Panc1 (cell line): ENCODE data around the gene PRKD2. TPM values are rescaled to one million over a fixed set of nuclear protein-coding genes. Genes with fewer than 3 reads are reported as not detected.

ENCODE experiments used
- ATAC-seq: fragments of 200-7000 bp; cut with Tn5 transposase; 2 replicates; pipeline ENCODE4 v1.9.1; 2020; ENCODE audit warnings: mild to moderate bottlenecking, moderate library complexity
- BruUV-seq: library from RNA; stranded (reverse); fragments of 400-500 nt; replicated peaks from 2 replicates; lab custom pipeline; 2021; lab: Mats Ljungman, UMichigan
- CTCF ChIA-PET: fragments of 300-600 bp; sonication (Branson Sonifier 250); formaldehyde crosslinking; loops from one replicate; lab custom pipeline; 2022; ENCODE audit warnings: antibody characterized with exemption; lab: Charles Lee
- POLR2A ChIA-PET: fragments of 300-600 bp; sonication (Branson Sonifier 250); formaldehyde crosslinking; loops from one replicate; lab custom pipeline; 2022; ENCODE audit warnings: antibody characterized with exemption; lab: Charles Lee
- DNase-seq: peaks from one replicate; pipeline ENCODE4 v3.0.0-alpha.2; 2010; ENCODE audit warnings: low read depth, low spot score
- H3K27ac ChIP-seq: 2 replicates; pipeline ENCODE4 v1.5.1; 2011; ENCODE audit warnings: mild to moderate bottlenecking, low read length, inconsistent platforms
- H3K27me3 ChIP-seq: fragments of 200-500 bp; sonication (Bioruptor generic); 2 replicates; pipeline ENCODE4 v1.6.0; 2014; ENCODE audit warnings: low read length, inconsistent platforms; ENCODE audit not compliant: control insufficient read depth, insufficient read depth
- H3K36me3 ChIP-seq: fragments of 200-500 bp; sonication (Bioruptor generic); 2 replicates; pipeline ENCODE4 v1.5.1; 2014; ENCODE audit warnings: inconsistent platforms, mild to moderate bottlenecking, low read length, moderate library complexity; ENCODE audit not compliant: control insufficient read depth, insufficient read depth
- H3K4me1 ChIP-seq: 2 replicates; pipeline ENCODE4 v1.5.1; 2011; ENCODE audit warnings: inconsistent platforms, mild to moderate bottlenecking, low read length, moderate library complexity; ENCODE audit not compliant: control insufficient read depth, insufficient read depth
- H3K4me3 ChIP-seq, 2 experiments: 2 replicates each; pipeline ENCODE4 v1.5.1; 2011 to 2012; ENCODE audit warnings: low read depth in 2 of 2, low read length in 2 of 2, mild to moderate bottlenecking in 2 of 2, inconsistent platforms in 1 of 2, moderate library complexity in 1 of 2
- H3K9me3 ChIP-seq: fragments of 200-500 bp; sonication (Bioruptor generic); 2 replicates; pipeline ENCODE4 v1.5.1; 2014; ENCODE audit warnings: low read depth, mild to moderate bottlenecking, inconsistent platforms, low read length, moderate library complexity; ENCODE audit not compliant: control insufficient read depth, insufficient read depth
- POLR2AphosphoS5 ChIP-seq: IDR thresholded peaks from 2 replicates; pipeline ENCODE4 v1.6.1; 2012; ENCODE audit warnings: mild to moderate bottlenecking, low read depth, low read length, moderate library complexity
- SIN3A ChIP-seq: IDR thresholded peaks from 2 replicates; pipeline ENCODE4 v1.6.1; 2012; ENCODE audit warnings: low read depth, mild to moderate bottlenecking, low read length, moderate library complexity, borderline replicate concordance; ENCODE audit not compliant: insufficient read depth
- TCF7L2 ChIP-seq: IDR thresholded peaks from 2 replicates; pipeline ENCODE4 v1.6.1; 2011; ENCODE audit warnings: mild to moderate bottlenecking, low read depth, low read length, inconsistent platforms
- in situ Hi-C: cut with HindIII; loops from 2 replicates; pipeline ENCODE4 v1.10.0; 2016; ENCODE audit warnings: low sequenced_read_pairs, low pct_unique_long_range_greater_than_20kb
- intact Hi-C: fragments of 100-400 bp; cut with micrococcal nuclease; formaldehyde crosslinking; loops from one replicate; pipeline ENCODE4 v1.10.0; 2022; ENCODE audit not compliant: unreplicated experiment
- total RNA-seq: library from RNA; stranded (reverse); gene quantifications from one replicate; pipeline ENCODE4 v1.2.1, GENCODE V29; 2021; ENCODE audit not compliant: unreplicated experiment
- TF ChIP-seq, protein P1 (sequence below), 2 experiments: IDR thresholded peaks; 2 replicates each; pipeline ENCODE4 v1.6.1; 2011 to 2012; ENCODE audit warnings: low read depth in 2 of 2, control low read depth in 1 of 2, low read length in 1 of 2, mild to moderate bottlenecking in 1 of 2, moderate library complexity in 1 of 2; ENCODE audit not compliant: insufficient read depth in 1 of 2
- TF ChIP-seq, protein P2 (sequence below): fragments of 450-650 bp; IDR thresholded peaks from 2 replicates; pipeline ENCODE4 v1.5.1; 2017; ENCODE audit warnings: mild to moderate bottlenecking

The PRKD2 gene
- total RNA-seq, 1 experiment from 2014 or later = 41.2 TPM

DNA sequence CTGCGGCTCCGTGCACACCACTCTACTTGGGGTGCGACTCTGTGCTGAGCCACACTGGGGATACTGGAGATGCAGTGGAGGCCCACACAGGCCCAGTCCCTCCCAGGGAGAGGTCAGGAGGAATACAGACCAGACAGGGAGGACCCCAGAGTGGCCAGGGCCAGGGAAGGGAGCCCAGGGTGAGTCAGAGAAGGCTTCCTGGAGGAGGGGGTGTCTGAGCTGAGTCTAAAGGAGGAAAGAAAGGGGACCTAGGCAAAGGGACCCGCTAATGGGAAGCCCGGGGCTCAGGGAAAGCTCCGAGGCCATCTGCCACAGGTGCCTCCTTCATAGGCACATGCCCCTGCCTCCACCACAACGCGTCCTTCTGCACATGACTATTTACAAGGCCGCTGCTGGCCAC is 13.3 kb upstream of the PRKD2 start:
- POLR2A ChIA-PET = no interaction called here
- H3K36me3 ChIP-seq = peaks cover 3% of the 10 kb centered on the region
- no peak for ATAC-seq
- TF ChIP-seq, protein P1, sequence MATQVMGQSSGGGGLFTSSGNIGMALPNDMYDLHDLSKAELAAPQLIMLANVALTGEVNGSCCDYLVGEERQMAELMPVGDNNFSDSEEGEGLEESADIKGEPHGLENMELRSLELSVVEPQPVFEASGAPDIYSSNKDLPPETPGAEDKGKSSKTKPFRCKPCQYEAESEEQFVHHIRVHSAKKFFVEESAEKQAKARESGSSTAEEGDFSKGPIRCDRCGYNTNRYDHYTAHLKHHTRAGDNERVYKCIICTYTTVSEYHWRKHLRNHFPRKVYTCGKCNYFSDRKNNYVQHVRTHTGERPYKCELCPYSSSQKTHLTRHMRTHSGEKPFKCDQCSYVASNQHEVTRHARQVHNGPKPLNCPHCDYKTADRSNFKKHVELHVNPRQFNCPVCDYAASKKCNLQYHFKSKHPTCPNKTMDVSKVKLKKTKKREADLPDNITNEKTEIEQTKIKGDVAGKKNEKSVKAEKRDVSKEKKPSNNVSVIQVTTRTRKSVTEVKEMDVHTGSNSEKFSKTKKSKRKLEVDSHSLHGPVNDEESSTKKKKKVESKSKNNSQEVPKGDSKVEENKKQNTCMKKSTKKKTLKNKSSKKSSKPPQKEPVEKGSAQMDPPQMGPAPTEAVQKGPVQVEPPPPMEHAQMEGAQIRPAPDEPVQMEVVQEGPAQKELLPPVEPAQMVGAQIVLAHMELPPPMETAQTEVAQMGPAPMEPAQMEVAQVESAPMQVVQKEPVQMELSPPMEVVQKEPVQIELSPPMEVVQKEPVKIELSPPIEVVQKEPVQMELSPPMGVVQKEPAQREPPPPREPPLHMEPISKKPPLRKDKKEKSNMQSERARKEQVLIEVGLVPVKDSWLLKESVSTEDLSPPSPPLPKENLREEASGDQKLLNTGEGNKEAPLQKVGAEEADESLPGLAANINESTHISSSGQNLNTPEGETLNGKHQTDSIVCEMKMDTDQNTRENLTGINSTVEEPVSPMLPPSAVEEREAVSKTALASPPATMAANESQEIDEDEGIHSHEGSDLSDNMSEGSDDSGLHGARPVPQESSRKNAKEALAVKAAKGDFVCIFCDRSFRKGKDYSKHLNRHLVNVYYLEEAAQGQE (IDR thresholded peaks at IDR 0.05; ENCODE audit: insufficient read depth in 1 of 2, low read depth in 2 of 2, low read length in 1 of 2) = no peak
- TF ChIP-seq POLR2AphosphoS5 (no peak), TCF7L2 (no peak), SIN3A (no peak)
- TF ChIP-seq, protein P2, sequence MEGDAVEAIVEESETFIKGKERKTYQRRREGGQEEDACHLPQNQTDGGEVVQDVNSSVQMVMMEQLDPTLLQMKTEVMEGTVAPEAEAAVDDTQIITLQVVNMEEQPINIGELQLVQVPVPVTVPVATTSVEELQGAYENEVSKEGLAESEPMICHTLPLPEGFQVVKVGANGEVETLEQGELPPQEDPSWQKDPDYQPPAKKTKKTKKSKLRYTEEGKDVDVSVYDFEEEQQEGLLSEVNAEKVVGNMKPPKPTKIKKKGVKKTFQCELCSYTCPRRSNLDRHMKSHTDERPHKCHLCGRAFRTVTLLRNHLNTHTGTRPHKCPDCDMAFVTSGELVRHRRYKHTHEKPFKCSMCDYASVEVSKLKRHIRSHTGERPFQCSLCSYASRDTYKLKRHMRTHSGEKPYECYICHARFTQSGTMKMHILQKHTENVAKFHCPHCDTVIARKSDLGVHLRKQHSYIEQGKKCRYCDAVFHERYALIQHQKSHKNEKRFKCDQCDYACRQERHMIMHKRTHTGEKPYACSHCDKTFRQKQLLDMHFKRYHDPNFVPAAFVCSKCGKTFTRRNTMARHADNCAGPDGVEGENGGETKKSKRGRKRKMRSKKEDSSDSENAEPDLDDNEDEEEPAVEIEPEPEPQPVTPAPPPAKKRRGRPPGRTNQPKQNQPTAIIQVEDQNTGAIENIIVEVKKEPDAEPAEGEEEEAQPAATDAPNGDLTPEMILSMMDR = no peak
- H3K27ac ChIP-seq = no peak overlapping the region
- no peaks in the 10 kb centered on the region for H3K4me1 ChIP-seq
- H3K4me3 ChIP-seq = no peak overlapping the region
- intact Hi-C loops (no loop called here), in situ Hi-C loops (no loop called here)
- BruUV-seq = no TSS peak
- CTCF ChIA-PET = interaction anchor here (0.6 kb wide), 1 partner anchor 62 kb away, joined by 3 read pairs; no protein-coding TSS in a partner anchor
- no peaks in the 10 kb centered on the region for H3K27me3 ChIP-seq
- no peak for DNase-seq
- H3K9me3 ChIP-seq = no peaks in the 10 kb centered on the region

DNA sequence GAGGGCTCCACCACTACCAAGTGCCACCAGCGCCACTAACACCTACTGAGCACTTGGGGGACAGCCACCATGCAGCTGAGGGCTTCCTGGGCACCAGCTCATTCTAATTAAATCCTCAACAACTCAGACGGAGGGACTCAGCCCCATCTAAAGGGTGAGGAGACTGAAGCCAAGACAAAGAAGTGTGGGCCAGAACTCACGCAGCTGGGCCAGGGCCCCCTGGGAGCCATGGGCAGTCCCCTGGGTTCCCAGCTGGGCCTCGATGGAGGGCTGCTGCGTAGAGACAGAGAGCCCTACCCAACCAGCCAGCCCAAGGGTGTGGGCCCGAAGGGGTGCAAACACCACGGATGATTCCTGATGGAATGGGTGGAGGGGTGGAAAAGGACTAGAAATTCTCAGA is 12.8 kb upstream of the PRKD2 start:
- ATAC-seq = no peak
- no peaks in the 10 kb centered on the region for H3K27me3 ChIP-seq
- CTCF ChIA-PET = no interaction called here

More for the DNA sequence above, 12.8 kb upstream of the PRKD2 start:
- in situ Hi-C loops = no loop called here
- no TSS peak for BruUV-seq
- H3K36me3 ChIP-seq = peaks cover 3% of the 10 kb centered on the region
- no peaks in the 10 kb centered on the region for H3K4me1 ChIP-seq
- TF ChIP-seq, protein P1 (IDR thresholded peaks at IDR 0.05; ENCODE audit: insufficient read depth in 1 of 2, low read depth in 2 of 2, low read length in 1 of 2) = no peak
- TF ChIP-seq TCF7L2 (no peak), POLR2AphosphoS5 (no peak), SIN3A (no peak)
- TF ChIP-seq, protein P2 = no peak
- no peak overlapping the region for H3K27ac ChIP-seq
- intact Hi-C loops = no loop called here
- no peaks in the 10 kb centered on the region for H3K9me3 ChIP-seq
- no peak for DNase-seq
- POLR2A ChIA-PET = interaction anchor here (0.7 kb wide), 1 partner anchor 70 kb away, joined by 3 read pairs; no protein-coding TSS in a partner anchor
- H3K4me3 ChIP-seq = no peak overlapping the region
